GM18861 (cell line): ENCODE measurements around the gene CES4A.
"Not testable (repeated sequence)": the region's sequence is repeated elsewhere in the genome, so short reads cannot be mapped to it uniquely, and the experiment has no call there.

Source experiments
- ATAC-seq: cut with Tn5 transposase; IDR thresholded peaks from one replicate; pipeline ENCODE4 v1.9.1; 2021; ENCODE audit not compliant: unreplicated experiment

CES4A gene

DNA sequence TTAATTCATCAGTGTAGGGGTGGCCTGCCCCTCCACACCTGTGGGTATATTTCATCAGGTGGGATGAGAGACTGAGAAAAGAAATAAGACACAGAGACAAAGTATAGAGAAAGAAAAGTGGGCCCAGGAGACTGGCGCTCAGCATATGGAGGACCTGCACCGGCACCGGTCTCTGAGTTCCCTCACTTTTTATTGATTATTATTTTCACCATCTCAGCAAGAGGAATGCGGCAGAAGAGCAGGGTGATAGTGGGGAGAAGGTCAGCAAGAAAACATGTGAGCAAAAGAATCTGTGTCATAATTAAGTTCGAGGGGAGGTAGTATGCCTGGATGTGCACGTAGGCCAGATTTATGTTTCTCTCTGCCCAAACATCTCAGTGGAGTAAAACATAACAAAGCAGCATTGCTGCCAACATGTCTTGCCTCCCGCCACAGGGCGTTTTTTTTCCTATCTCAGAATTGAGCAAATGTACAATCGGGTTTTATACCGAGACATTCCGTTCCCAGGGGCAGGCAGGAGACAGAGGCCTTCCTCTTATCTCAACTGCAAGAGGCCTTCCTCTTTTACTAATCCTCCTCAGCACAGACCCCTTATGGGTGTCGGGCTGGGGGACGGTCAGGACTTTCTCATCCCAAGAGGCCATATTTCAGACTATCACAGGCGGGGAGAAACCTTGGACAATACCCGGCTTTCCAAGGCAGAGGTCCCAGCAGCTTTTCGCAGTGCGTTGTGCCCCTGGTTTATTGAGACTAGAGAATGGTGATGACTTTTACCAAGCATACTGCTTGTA is 32.8 kb upstream of the CES4A start:
- ATAC-seq = not testable (repeated sequence)

GRCh38 chr16:66956154-66956457 is 32.3 kb upstream of the CES4A start:
- not testable (repeated sequence) for ATAC-seq

DNA sequence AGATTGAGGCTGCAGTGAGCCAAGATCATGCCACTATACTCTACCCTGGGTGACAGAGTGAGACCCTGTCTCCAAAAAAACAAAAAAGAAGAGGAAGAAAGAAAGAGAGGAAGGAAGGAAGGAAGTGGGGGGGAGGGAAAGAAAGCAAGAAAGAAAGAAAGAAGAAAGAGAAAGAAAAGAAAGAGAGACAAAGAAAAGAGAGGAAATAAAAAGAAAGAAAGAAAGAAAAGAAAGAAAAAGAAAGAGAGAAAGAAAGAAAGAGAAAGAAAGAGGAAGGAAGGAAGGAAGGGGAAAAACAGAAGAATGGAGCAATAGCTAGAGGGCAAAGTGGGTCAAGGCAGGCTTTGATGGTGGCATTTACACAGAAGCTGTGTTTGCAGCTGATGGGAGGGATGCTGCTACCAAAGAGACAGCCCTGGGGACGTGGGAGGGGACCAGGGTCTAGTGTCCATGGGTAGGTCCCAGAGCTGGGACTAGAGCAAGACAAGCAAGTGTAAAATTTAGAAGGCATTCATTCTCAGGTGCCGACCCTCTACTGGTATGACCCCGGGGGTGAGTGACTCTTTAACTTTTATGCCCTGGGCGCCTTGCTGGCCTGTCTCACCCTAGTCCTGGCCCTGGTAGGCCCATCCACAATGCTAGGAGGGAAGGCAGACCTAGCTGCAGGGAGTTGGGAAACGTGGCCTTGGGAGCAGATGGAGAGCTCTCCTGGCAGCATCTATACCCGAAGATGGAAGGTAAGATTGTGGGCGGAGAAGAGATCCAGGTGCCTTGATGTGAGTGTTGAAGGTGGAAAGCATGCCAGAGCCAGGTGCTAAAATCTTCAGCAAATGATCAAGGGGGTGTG is 29.3 kb upstream of the CES4A start:
- ATAC-seq = no peak

GRCh38 chr16:66959704-66960161 is 28.7 kb upstream of the CES4A start:
- no peak for ATAC-seq

DNA sequence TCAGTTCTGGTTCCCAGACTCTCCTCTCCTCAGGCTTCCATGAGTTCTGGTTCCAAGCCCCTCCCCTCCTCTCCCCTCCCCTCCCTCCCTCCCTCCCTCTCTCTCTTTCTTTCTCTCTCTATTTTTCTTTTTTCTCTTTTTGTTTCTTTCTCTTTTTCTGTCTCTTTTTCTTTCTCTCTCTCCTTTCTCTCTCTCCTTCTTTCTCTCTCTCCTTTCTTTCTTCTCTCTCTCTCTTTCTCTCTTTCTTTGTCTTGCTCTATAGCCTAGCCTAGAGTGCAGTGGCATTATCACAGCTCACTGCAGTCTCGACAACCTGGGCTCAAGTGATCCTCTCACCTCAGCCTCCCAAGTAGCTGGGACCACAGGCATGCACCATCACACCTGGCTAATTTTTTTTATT is 28.1 kb upstream of the CES4A start:
- ATAC-seq = no peak

- peak; percentile 81 for ATAC-seq
Measured at GRCh38 chr16:66961065-66961744, 27.2 kb upstream of the CES4A start, which contains the start of gene CES3. Gene CES3, plus strand, starts transcription at chr16:66961266. Its CDS starts 42 bp downstream, at chr16:66961308.

DNA sequence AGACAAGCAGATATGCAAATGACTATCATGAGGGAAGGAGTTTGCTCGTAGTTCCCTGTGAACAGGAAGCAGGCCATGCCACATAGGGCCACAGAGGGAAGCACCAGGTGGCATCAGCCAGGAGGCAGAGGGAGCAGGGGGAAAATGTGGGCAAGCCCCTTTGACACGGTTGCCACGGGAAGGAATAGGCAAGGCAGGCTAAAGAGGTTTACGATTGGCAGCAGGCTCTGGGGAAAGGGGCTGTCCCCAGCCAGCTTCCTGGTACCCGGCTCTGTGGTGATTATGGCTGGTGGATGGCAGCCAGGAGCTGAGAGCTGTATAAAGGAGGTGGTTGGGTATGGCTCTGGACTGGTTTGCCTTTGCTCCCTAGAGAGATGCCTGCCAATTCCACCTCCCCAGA is 26.5 kb upstream of the CES4A start:
- no peak for ATAC-seq

- no peak for ATAC-seq
Measured at GRCh38 chr16:66964049-66964448, 24.3 kb upstream of the CES4A start.

GRCh38 chr16:66968847-66969246 is 19.5 kb upstream of the CES4A start:
- no peak for ATAC-seq

GRCh38 chr16:66970775-66971720 is 17.3 kb upstream of the CES4A start:
- no peak for ATAC-seq

DNA sequence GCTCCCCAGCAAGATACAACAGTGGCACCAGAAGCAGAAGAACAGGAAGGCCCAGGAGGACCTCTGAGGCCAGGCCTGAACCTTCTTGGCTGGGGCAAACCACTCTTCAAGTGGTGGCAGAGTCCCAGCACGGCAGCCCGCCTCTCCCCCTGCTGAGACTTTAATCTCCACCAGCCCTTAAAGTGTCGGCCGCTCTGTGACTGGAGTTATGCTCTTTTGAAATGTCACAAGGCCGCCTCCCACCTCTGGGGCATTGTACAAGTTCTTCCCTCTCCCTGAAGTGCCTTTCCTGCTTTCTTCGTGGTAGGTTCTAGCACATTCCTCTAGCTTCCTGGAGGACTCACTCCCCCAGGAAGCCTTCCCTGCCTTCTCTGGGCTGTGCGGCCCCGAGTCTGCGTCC is 15.4 kb upstream of the CES4A start:
- no peak for ATAC-seq

DNA sequence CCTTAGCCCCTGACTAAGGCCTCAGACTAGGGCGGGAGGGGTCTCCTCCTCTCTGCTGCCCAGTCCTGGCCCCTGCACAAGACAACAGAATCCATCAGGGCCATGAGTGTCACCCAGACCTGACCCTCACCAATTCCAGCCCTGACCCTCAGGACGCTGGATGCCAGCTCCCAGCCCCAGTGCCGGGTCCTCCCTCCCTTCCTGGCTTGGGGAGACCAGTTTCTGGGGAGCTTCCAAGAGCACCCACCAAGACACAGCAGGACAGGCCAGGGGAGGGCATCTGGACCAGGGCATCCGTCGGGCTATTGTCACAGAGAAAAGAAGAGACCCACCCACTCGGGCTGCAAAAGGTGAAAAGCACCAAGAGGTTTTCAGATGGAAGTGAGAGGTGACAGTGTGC is 14.7 kb upstream of the CES4A start:
- ATAC-seq = no peak

GRCh38 chr16:66974156-66974931 is 14.0 kb upstream of the CES4A start:
- ATAC-seq = not testable (repeated sequence)

GRCh38 chr16:66974932-66975246 is 13.5 kb upstream of the CES4A start:
- ATAC-seq = not testable (repeated sequence)

GRCh38 chr16:66975302-66975893 is 13.0 kb upstream of the CES4A start:
- ATAC-seq = no peak

GRCh38 chr16:66976746-66977145 is 11.6 kb upstream of the CES4A start:
- ATAC-seq = no peak

DNA sequence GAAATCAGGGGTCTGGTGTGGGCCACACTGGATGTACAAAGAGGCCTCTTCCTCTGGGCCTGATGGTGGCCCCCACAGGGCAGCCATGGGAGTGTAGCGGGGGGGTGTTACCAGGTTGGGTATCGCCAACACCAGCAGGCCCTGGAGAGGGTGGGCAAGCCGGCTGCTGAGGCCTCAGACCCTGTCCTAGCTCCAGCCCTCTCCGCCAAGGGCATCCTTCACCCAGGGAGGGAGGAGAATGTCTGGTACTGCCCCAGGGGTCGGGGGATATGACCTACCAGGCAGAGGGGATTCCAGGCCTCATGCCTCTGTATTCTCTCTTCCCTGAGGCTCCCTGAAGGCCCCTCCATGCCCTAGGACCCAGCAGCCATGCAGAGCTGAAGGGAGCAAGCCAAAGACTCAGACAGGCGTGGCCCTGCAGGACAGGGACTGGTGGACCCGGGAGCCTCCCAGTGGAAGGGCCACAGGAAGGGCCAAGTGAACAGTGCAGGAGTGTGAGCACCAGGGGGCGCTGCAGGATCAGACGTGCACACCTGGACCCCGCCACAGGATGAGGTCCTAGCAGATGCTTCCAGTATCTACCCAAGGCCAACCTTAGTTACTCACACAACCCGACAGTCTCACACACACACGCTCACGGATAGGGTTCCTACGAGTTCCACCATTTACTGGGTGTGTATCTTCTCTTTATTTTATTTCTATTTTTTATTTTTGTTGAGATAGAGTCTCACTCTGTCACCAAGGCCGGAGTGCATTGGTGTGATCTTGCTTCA is 10.9 kb upstream of the CES4A start:
- peak; percentile 76 for ATAC-seq

GRCh38 chr16:66979011-66979717 is 9.2 kb upstream of the CES4A start:
- ATAC-seq = no peak
